Upper lobe of left lung (tissue), 6 donors: ENCODE measurements around the gene RNF213. TPM values are rescaled to one million over a fixed set of nuclear protein-coding genes. Genes with fewer than 3 reads are reported as not detected.

Experiments
- ATAC-seq, 2 donors: fragments of 200-7000 bp; cut with Tn5 transposase; one replicate each; pipeline ENCODE4 v1.9.1; 2022; ENCODE audit warnings: mild to moderate bottlenecking in 2 of 2, moderate library complexity in 2 of 2; ENCODE audit not compliant: low FRiP score in 2 of 2
- DNase-seq, 2 donors: peaks; one replicate each; pipeline ENCODE4 v3.0.0-alpha.2; 2019 to 2020
- H3K27ac ChIP-seq, 4 donors: fragments of 200-600 bp; sonication (generic); one replicate each; pipeline ENCODE4 v1.5.1; 2016 to 2019
- H3K27me3 ChIP-seq, 4 donors: fragments of 200-600 bp; sonication (generic); one replicate each; pipeline ENCODE4 v1.5.1; 2017 to 2019
- H3K36me3 ChIP-seq, 4 donors: fragments of 200-600 bp; sonication (generic); one replicate each; pipeline ENCODE4 v1.5.1; 2016 to 2019
- H3K4me1 ChIP-seq, 4 donors: fragments of 200-600 bp; sonication (generic); one replicate each; pipeline ENCODE4 v1.5.1; 2018 to 2019
- H3K4me3 ChIP-seq, 4 donors: fragments of 200-600 bp; sonication (generic); one replicate each; pipeline ENCODE4 v1.5.1; 2017 to 2019; ENCODE audit warnings: mild to moderate bottlenecking in 2 of 4, moderate library complexity in 1 of 4
- H3K9me3 ChIP-seq, 4 donors: fragments of 200-600 bp; sonication (generic); one replicate each; pipeline ENCODE4 v1.5.1; 2018 to 2019
- EP300 ChIP-seq, 4 donors: sonication (generic); formaldehyde crosslinking; IDR thresholded peaks; one replicate each; pipeline ENCODE4 v1.5.1; 2017; ENCODE audit warnings: antibody characterized with exemption in 4 of 4, control low read depth in 2 of 4
- POLR2A ChIP-seq, 4 donors: fragments of 450-650 bp; IDR thresholded peaks; one replicate each; pipeline ENCODE4 v1.5.1; 2016 to 2017; ENCODE audit warnings: antibody characterized with exemption in 4 of 4, mild to moderate bottlenecking in 2 of 4
- POLR2AphosphoS5 ChIP-seq, 2 donors: sonication (generic); formaldehyde crosslinking; IDR thresholded peaks; one replicate each; pipeline ENCODE4 v1.5.1; 2017; ENCODE audit warnings: antibody characterized with exemption in 2 of 2
- WGBS, 2 donors: methylation state at CpG; one replicate each; pipeline ENCODE4 v1.1.5; 2017 to 2018; 5-methylcytosine and 5-hydroxymethylcytosine counted together
- total RNA-seq, 6 donors: library from RNA; depleted of rRNA in 4 of 6; stranded (reverse); fragments of >200 nt in 4 of 6; gene quantifications; one replicate each; pipeline versions ENCODE4 v1.1.0 to v1.2.1, GENCODE V29; 2016 to 2021
- TF ChIP-seq, protein P1 (sequence below), 6 experiments: fragments of 450-650 bp in 4 of 6; fragments of 200-600 bp in 2 of 6; sonication (generic) in 2 of 6; IDR thresholded peaks; one replicate each; pipeline ENCODE4 v1.5.1; 2016 to 2019; ENCODE audit warnings: antibody characterized with exemption in 6 of 6
- donor health status: DM: no; HTN: no; CAD: no; lungs with moderate emphysema.
- donor health status: DM: no; HTN: yes; CAD: no; lungs with severe emphysema.

RNF213 gene
- total RNA-seq, 6 donors from 2014 or later: 135 to 619 (median 207) TPM

- ATAC-seq (no peak), DNase-seq (peak in 1 of 2 donors; percentile 55)
Measured at GRCh38 chr17:80441598-80442322, 181.1 kb downstream of the RNF213 start.

GRCh38 chr17:80442323-80442659 is 181.6 kb downstream of the RNF213 start:
- Histone ChIP-seq H3K4me1 (no peaks in the 10 kb centered on the region), H3K9me3 (no peaks in the 10 kb centered on the region), H3K27me3 (no peaks in the 10 kb centered on the region), H3K36me3 (no peaks in the 10 kb centered on the region), H3K4me3 (no peak overlapping the region), H3K27ac (no peak overlapping the region)
- ATAC-seq (no peak), DNase-seq (peak in 1 of 2 donors; percentile 50)
- TF ChIP-seq, protein P1, sequence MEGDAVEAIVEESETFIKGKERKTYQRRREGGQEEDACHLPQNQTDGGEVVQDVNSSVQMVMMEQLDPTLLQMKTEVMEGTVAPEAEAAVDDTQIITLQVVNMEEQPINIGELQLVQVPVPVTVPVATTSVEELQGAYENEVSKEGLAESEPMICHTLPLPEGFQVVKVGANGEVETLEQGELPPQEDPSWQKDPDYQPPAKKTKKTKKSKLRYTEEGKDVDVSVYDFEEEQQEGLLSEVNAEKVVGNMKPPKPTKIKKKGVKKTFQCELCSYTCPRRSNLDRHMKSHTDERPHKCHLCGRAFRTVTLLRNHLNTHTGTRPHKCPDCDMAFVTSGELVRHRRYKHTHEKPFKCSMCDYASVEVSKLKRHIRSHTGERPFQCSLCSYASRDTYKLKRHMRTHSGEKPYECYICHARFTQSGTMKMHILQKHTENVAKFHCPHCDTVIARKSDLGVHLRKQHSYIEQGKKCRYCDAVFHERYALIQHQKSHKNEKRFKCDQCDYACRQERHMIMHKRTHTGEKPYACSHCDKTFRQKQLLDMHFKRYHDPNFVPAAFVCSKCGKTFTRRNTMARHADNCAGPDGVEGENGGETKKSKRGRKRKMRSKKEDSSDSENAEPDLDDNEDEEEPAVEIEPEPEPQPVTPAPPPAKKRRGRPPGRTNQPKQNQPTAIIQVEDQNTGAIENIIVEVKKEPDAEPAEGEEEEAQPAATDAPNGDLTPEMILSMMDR (IDR thresholded peaks at IDR 0.05): no peak
- TF ChIP-seq EP300 (IDR thresholded peaks at IDR 0.05): no peak
- TF ChIP-seq POLR2A (IDR thresholded peaks at IDR 0.05): no peak
- TF ChIP-seq POLR2AphosphoS5 (IDR thresholded peaks at IDR 0.05): no peak
- WGBS, 2 donors: 86% methylated on average over 12 of the region's 12 CpGs

More at GRCh38 chr17:80441598-80442322, 181.1 kb downstream of the RNF213 start:
- TF ChIP-seq POLR2AphosphoS5 (IDR thresholded peaks at IDR 0.05) (no peak), POLR2A (IDR thresholded peaks at IDR 0.05) (no peak), EP300 (IDR thresholded peaks at IDR 0.05) (no peak)
- TF ChIP-seq, protein P1 (IDR thresholded peaks at IDR 0.05): no peak
- Histone ChIP-seq H3K27ac (no peak overlapping the region), H3K27me3 (no peaks in the 10 kb centered on the region), H3K4me1 (no peaks in the 10 kb centered on the region), H3K4me3 (no peak overlapping the region), H3K9me3 (no peaks in the 10 kb centered on the region), H3K36me3 (no peaks in the 10 kb centered on the region)
- 87 to 92% methylated on average over 9 to 14 of the region's 14 CpGs for WGBS, 2 donors

DNA sequence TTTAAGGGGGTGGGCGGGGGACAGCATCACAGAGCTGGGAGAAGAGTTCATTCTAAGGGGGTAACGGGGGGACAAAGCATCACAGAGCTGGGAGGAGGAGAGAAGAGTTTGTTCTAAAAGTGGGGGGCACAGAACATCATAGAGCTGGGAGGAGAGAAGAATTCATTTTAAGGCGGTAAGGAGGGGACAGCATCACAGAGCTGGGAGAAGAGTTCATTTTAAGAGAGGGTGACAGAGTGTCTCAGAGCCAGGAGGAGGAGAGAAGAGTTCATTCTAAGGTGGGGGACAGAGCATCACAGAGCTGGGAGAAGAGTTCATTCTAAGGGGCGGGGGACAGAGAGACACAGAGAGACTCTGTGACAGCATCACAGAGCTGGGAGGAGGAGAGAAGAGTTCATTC is 182.1 kb downstream of the RNF213 start:
- Histone ChIP-seq H3K4me3 (no peak overlapping the region), H3K27me3 (no peaks in the 10 kb centered on the region), H3K4me1 (no peaks in the 10 kb centered on the region), H3K9me3 (no peaks in the 10 kb centered on the region), H3K36me3 (no peaks in the 10 kb centered on the region), H3K27ac (no peak overlapping the region)
- 92 to 95% methylated on average over 4 of the region's 4 CpGs for WGBS, 2 donors
- DNase-seq (no peak), ATAC-seq (no peak)
- TF ChIP-seq POLR2A (IDR thresholded peaks at IDR 0.05) (no peak), POLR2AphosphoS5 (IDR thresholded peaks at IDR 0.05) (no peak), EP300 (IDR thresholded peaks at IDR 0.05) (no peak)
- TF ChIP-seq, protein P1 (IDR thresholded peaks at IDR 0.05): no peak

DNA sequence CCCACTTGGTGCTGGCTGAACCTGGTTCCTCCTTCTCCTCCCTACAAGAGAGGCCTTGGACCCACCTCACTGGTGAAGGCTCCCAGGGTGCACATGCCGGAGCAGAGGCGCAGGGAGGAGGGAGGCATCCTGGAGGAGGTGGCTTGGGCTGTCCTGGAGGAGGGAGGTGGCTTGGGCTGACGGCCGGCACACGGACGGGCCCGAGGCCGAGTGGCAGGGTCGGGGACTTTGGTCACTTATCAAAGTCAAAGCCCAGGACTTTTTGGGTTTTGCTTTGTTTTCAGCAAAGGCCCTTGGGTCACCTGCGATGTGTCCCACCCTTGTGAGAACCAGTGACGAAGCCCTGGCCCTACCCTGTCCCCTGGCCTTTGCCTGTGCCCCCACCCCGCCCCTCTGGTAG is 182.8 kb downstream of the RNF213 start:
- Histone ChIP-seq H3K36me3 (no peaks in the 10 kb centered on the region), H3K9me3 (no peaks in the 10 kb centered on the region), H3K4me3 (no peak overlapping the region), H3K27me3 (no peaks in the 10 kb centered on the region), H3K4me1 (no peaks in the 10 kb centered on the region), H3K27ac (no peak overlapping the region)
- no peak for TF ChIP-seq POLR2A (IDR thresholded peaks at IDR 0.05)
- TF ChIP-seq POLR2AphosphoS5 (IDR thresholded peaks at IDR 0.05): no peak
- TF ChIP-seq EP300 (IDR thresholded peaks at IDR 0.05): no peak
- TF ChIP-seq, protein P1 (IDR thresholded peaks at IDR 0.05): no peak
- DNase-seq: peak in 1 of 2 donors; percentile 69
- 53 to 70% methylated on average over 5 to 11 of the region's 12 CpGs for WGBS, 2 donors
- ATAC-seq: no peak
